H1 (cell line): ENCODE data around the gene RNF166. TPM values are rescaled to one million over a fixed set of nuclear protein-coding genes. Genes with fewer than 3 reads are reported as not detected.

Source experiments
- CTCF ChIA-PET: fragments of 300-600 bp; sonication (Branson Sonifier 250); formaldehyde crosslinking; loops from one replicate; lab custom pipeline; 2021; ENCODE audit not compliant: partially characterized antibody; lab: Charles Lee
- POLR2A ChIA-PET: fragments of 300-600 bp; sonication (Branson Sonifier 250); formaldehyde crosslinking; loops from one replicate; lab custom pipeline; 2021; ENCODE audit warnings: inconsistent platforms; ENCODE audit not compliant: partially characterized antibody; lab: Charles Lee
- DNase-seq, 2 experiments: peaks; one replicate each; pipeline versions ENCODE4 v3.0.0 to v3.0.0-alpha.2; 2010 to 2022; ENCODE audit warnings: low spot score in 2 of 2, low read depth in 1 of 2, mixed read lengths in 1 of 2
- FAIRE-seq: peaks from 2 replicates; lab custom pipeline; 2011; peaks lifted over from hg19 to GRCh38; lab: Jason Lieb, UNC
- H2AFZ ChIP-seq: 2 replicates; pipeline ENCODE4 v1.8.1; 2012; ENCODE audit warnings: low read length, inconsistent platforms
- H2AK5ac ChIP-seq: 2 replicates; pipeline ENCODE4 v1.6.1; 2013; ENCODE audit warnings: low read depth, low read length
- H2BK120ac ChIP-seq: replicated peaks from 2 replicates; pipeline ENCODE3; 2013; ENCODE audit warnings: low read depth, low read length, inconsistent platforms
- H2BK12ac ChIP-seq: 2 replicates; pipeline ENCODE4 v1.6.1; 2013; ENCODE audit warnings: low read depth, low read length
- H2BK15ac ChIP-seq: 2 replicates; pipeline ENCODE4 v1.6.1; 2013; ENCODE audit warnings: low read length
- H2BK20ac ChIP-seq: 2 replicates; pipeline ENCODE4 v1.6.1; 2013; ENCODE audit warnings: low read length
- H2BK5ac ChIP-seq: 2 replicates; pipeline ENCODE4 v1.6.1; 2013; ENCODE audit warnings: low read depth, low read length
- H3K14ac ChIP-seq: 2 replicates; pipeline ENCODE4 v1.6.1; 2013; ENCODE audit warnings: inconsistent platforms; ENCODE audit not compliant: insufficient read length
- H3K18ac ChIP-seq: 2 replicates; pipeline ENCODE4 v1.6.1; 2013; ENCODE audit warnings: low read length; ENCODE audit errors: extremely low read depth
- H3K23ac ChIP-seq: 2 replicates; pipeline ENCODE4 v1.6.1; 2013; ENCODE audit warnings: inconsistent platforms; ENCODE audit not compliant: insufficient read length
- H3K23me2 ChIP-seq: 2 replicates; pipeline ENCODE4 v1.6.1; 2013; ENCODE audit warnings: low read depth, low read length
- H3K27ac ChIP-seq: 2 replicates; pipeline ENCODE4 v1.6.1; 2011; ENCODE audit warnings: low read depth, low read length, inconsistent platforms
- H3K27me3 ChIP-seq, 4 experiments: replicated peaks in 1 of 4; 1 replicate in 1 of 4; 2 replicates in 3 of 4; pipeline versions ENCODE4 v1.6.1 to v1.8.1; 2011 to 2013; ENCODE audit warnings: low read length in 3 of 4, mild to moderate bottlenecking in 3 of 4, inconsistent platforms in 2 of 4, mixed read lengths in 2 of 4, moderate library complexity in 1 of 4; ENCODE audit not compliant: control insufficient read depth in 3 of 4, insufficient read depth in 3 of 4; ENCODE audit errors: extremely low read depth in 1 of 4
- H3K36me3 ChIP-seq, 4 experiments: 2 replicates each; pipeline versions ENCODE4 v1.6.1 to v1.8.1; 2011 to 2013; ENCODE audit warnings: mild to moderate bottlenecking in 4 of 4, low read length in 3 of 4, moderate library complexity in 2 of 4, control low read depth in 1 of 4, inconsistent platforms in 1 of 4; ENCODE audit not compliant: insufficient read depth in 4 of 4, control insufficient read depth in 2 of 4
- H3K4ac ChIP-seq: replicated peaks from 2 replicates; pipeline ENCODE3; 2013; ENCODE audit warnings: low read length, low read depth, mixed read lengths, inconsistent platforms; ENCODE audit not compliant: insufficient read length
- H3K4me1 ChIP-seq, 4 experiments: replicated peaks in 1 of 4; 1 replicate in 1 of 4; 2 replicates in 3 of 4; pipeline versions ENCODE4 v1.6.1 to v1.8.1; 2011 to 2013; ENCODE audit warnings: low read length in 3 of 4, inconsistent platforms in 2 of 4, mixed read lengths in 1 of 4; ENCODE audit not compliant: insufficient read depth in 4 of 4, control insufficient read depth in 3 of 4
- H3K4me2 ChIP-seq, 2 experiments: 2 replicates each; pipeline versions ENCODE4 v1.6.1 to v1.8.1; 2011 to 2013; ENCODE audit warnings: low read depth in 2 of 2, low read length in 2 of 2, control low read depth in 1 of 2, inconsistent platforms in 1 of 2, mild to moderate bottlenecking in 1 of 2; ENCODE audit not compliant: insufficient read depth in 1 of 2
- H3K4me3 ChIP-seq, 4 experiments: fragments of 200-600, 300-600 bp in 1 of 4; sonication (generic), shearing (Covaris generic), sonication (Bioruptor Twin) in 1 of 4; 2 replicates each; pipeline versions ENCODE4 v1.5.1 to v1.8.1; 2011 to 2016; ENCODE audit warnings: low read length in 4 of 4, low read depth in 3 of 4, control low read depth in 2 of 4, inconsistent platforms in 2 of 4, mild to moderate bottlenecking in 2 of 4, mixed read lengths in 1 of 4, moderate library complexity in 1 of 4; ENCODE audit not compliant: insufficient read depth in 2 of 4; ENCODE audit errors: extremely low read depth in 1 of 4
- H3K56ac ChIP-seq: replicated peaks from 2 replicates; pipeline ENCODE3; 2013; ENCODE audit warnings: low read depth, mild to moderate bottlenecking, mixed read lengths, low read length, inconsistent platforms; ENCODE audit not compliant: insufficient read length
- H3K79me1 ChIP-seq: 2 replicates; pipeline ENCODE4 v1.6.1; 2013; ENCODE audit warnings: low read depth, low read length, control low read depth
- H3K79me2 ChIP-seq, 2 experiments: 2 replicates each; pipeline versions ENCODE4 v1.6.1 to v1.8.1; 2012 to 2013; ENCODE audit warnings: low read length in 2 of 2, mild to moderate bottlenecking in 2 of 2, inconsistent platforms in 1 of 2; ENCODE audit not compliant: insufficient read depth in 2 of 2, control insufficient read depth in 1 of 2
- H3K9ac ChIP-seq, 4 experiments: replicated peaks in 1 of 4; 1 replicate in 1 of 4; 2 replicates in 3 of 4; pipeline versions ENCODE4 v1.6.1 to v1.8.1; 2011 to 2013; ENCODE audit warnings: low read depth in 3 of 4, low read length in 3 of 4, control low read depth in 2 of 4, mild to moderate bottlenecking in 2 of 4, moderate library complexity in 2 of 4, inconsistent platforms in 1 of 4; ENCODE audit errors: extremely low read depth in 1 of 4
- H3K9me3 ChIP-seq, 2 experiments: 2 replicates each; pipeline versions ENCODE4 v1.6.1 to v1.8.1; 2012 to 2013; ENCODE audit warnings: mild to moderate bottlenecking in 2 of 2, moderate library complexity in 2 of 2, control low read depth in 1 of 2, inconsistent platforms in 1 of 2, low read depth in 1 of 2, low read length in 1 of 2, mixed read lengths in 1 of 2; ENCODE audit not compliant: insufficient read depth in 2 of 2
- H4K20me1 ChIP-seq, 2 experiments: replicated peaks in 1 of 2; 2 replicates each; pipeline versions ENCODE3 to v1.8.1; 2011 to 2013; ENCODE audit warnings: inconsistent platforms in 2 of 2, low read length in 2 of 2, mild to moderate bottlenecking in 1 of 2; ENCODE audit not compliant: insufficient read depth in 2 of 2, control insufficient read depth in 1 of 2
- H4K5ac ChIP-seq: 2 replicates; pipeline ENCODE4 v1.6.1; 2013; ENCODE audit warnings: low read length, low read depth, mixed read lengths, inconsistent platforms; ENCODE audit not compliant: insufficient read length
- H4K8ac ChIP-seq: 2 replicates; pipeline ENCODE4 v1.8.0; 2013; ENCODE audit warnings: mild to moderate bottlenecking, moderate library complexity, low read length, inconsistent platforms; ENCODE audit not compliant: insufficient read depth; ENCODE audit errors: extremely low read depth
- H4K91ac ChIP-seq: replicated peaks from 2 replicates; pipeline ENCODE3; 2013; ENCODE audit warnings: low read length, mixed read lengths, inconsistent platforms; ENCODE audit not compliant: insufficient read length
- EGR1 ChIP-seq: IDR thresholded peaks from 2 replicates; pipeline ENCODE4 v1.6.1; 2011; ENCODE audit warnings: low read depth, low read length, borderline replicate concordance
- EP300 ChIP-seq, 2 experiments: IDR thresholded peaks; 1 replicate in 1 of 2; 2 replicates in 1 of 2; pipeline ENCODE4 v1.6.1; 2011 to 2012; ENCODE audit warnings: low read depth in 2 of 2, low read length in 2 of 2, mild to moderate bottlenecking in 2 of 2, borderline replicate concordance in 1 of 2, inconsistent platforms in 1 of 2, moderate library complexity in 1 of 2
- HDAC6 ChIP-seq: IDR thresholded peaks from one replicate; pipeline ENCODE4 v1.7.1; 2012; ENCODE audit warnings: low read depth, mild to moderate bottlenecking, inconsistent platforms, low read length, moderate library complexity
- KDM5A ChIP-seq: fragments of 200-600 bp; IDR thresholded peaks from 2 replicates; pipeline ENCODE4 v1.7.1; 2012; ENCODE audit warnings: mild to moderate bottlenecking, low read length, inconsistent platforms, mixed read lengths
- SIRT6 ChIP-seq: IDR thresholded peaks from one replicate; pipeline ENCODE4 v1.7.1; 2012; ENCODE audit warnings: low read length, inconsistent platforms
- SIX5 ChIP-seq: IDR thresholded peaks from 2 replicates; pipeline ENCODE4 v1.6.1; 2011; ENCODE audit warnings: mild to moderate bottlenecking, low read depth, low read length
- TAF1 ChIP-seq: IDR thresholded peaks from 2 replicates; pipeline ENCODE4 v1.6.1; 2011; ENCODE audit warnings: mild to moderate bottlenecking, low read depth, low read length
- WGBS, 2 experiments: shearing (Covaris generic) in 1 of 2; methylation state at CpG; one replicate each; pipeline versions ENCODE4 v1.1.6 to v1.1.7; 2013 to 2015; ENCODE audit warnings: low lambda C conversion rate in 2 of 2, mixed read lengths in 2 of 2, inconsistent platforms in 1 of 2, low coverage in 1 of 2, missing lambda C conversion rate in 1 of 2; ENCODE audit not compliant: insufficient replicate concordance in 2 of 2, insufficient coverage in 1 of 2, insufficient read length in 1 of 2; ENCODE audit errors: extremely low coverage in 1 of 2, missing lambda C conversion rate in 1 of 2; 5-methylcytosine and 5-hydroxymethylcytosine counted together
- polyA plus RNA-seq, 7 experiments: library from polyadenylated mRNA; depleted of rRNA in 3 of 7; stranded (reverse) in 5 of 7; unstranded in 2 of 7; fragments of >200 nt in 5 of 7; fragments of 200-250 nt in 2 of 7; gene quantifications; 1 replicate in 5 of 7; 2 replicates in 1 of 7; 4 replicates in 1 of 7; pipeline versions ENCODE4 v1.2.1 to v1.2.3, GENCODE V29; 2011 to 2013; ENCODE audit warnings: missing spikeins in 2 of 7, mixed read lengths in 2 of 7
- total RNA-seq: library from RNA; stranded (reverse); fragmentation: NEBNext Ultra II Directional; extraction: Animal tissue kit (Norgen Biotek cat#: 25700); gene quantifications from 2 replicates; pipeline ENCODE4 v1.2.1, GENCODE V29; 2021

Gene RNF166
- total and polyA plus RNA-seq, 2 of the 8 experiments (the other 6 are each of a cell fraction or from before 2014, with no cell fraction given), result 29.8 to 31.2 TPM

DNA sequence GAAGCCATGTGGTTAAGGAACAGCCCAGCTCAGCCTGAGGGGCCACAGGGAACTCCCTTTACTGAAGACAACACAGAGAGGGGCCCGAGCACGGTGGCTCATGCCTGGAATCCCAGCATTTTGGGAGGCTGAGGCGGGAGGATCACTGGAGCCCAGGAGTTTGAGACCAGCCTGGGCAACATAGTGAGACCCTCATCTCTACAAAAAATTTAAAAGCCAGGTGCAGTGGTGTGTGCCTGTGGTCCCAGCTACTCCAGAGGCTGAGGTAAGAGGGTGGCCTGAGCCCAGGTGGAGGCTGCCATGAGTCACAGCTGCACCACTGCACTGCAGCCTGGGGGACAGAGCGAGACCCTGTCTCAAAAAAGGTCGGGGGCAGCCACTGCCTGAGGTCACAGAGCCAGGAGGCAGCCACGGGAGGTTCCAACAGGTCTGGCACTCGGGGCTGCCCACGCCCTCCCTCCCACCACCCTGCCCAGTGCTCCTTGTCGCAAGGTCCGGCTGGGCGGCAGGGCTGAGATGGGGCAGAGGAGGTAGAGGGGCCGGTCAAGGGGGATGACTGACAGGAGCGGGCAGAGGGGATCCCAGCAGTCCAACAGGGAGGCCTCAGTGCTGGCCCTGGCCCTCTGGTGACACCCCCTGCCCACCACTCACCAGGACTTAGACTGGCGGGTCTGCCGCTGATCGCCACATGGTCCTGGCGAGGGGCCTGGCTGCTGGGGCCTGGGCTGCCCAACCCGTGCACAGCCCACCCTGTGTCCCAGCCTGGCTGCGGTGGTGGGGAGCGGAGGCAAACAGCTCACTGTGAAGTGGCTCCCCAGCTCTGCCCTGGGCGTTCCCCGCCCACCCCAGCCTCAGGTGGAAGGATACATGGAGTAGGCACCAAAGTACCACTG, 58.8 kb downstream of the RNF166 start:
- no peak overlapping the region for H3K23ac ChIP-seq
- no peak overlapping the region for H3K18ac ChIP-seq
- no peak overlapping the region for H2BK5ac ChIP-seq
- H3K14ac ChIP-seq, result no peak overlapping the region
- ChIA-PET POLR2A (interaction anchor here (0.7 to 4.9 kb wide), 4 partner anchors 8 to 37 kb away, joined by 3 to 35 read pairs (median 6); partner anchors contain the start of genes IL17C and MVD), CTCF (interaction anchor here (0.7 kb wide), 1 partner anchor 25 kb away, joined by 3 read pairs; no protein-coding TSS in a partner anchor)
- H3K79me2 ChIP-seq, result no peaks in the 10 kb centered on the region; a peak in 1 of 4 replicates
- no peak overlapping the region for H4K5ac ChIP-seq
- H2BK120ac ChIP-seq, result no peak overlapping the region
- peak overlapping the region; percentile 77 for H4K8ac ChIP-seq
- no peak overlapping the region for H3K56ac ChIP-seq
- H2BK15ac ChIP-seq, result no peak overlapping the region
- no peak for DNase-seq
- H3K36me3 ChIP-seq, result peaks cover 0 to 5% (median 2%) of the 10 kb centered on the region in 4 experiments; a peak in 2 of 8 replicates
- no peak for TF ChIP-seq SIRT6
- TF ChIP-seq SIX5, result no peak
- no peak for TF ChIP-seq KDM5A
- no peak for TF ChIP-seq TAF1
- TF ChIP-seq EGR1, result no peak
- no peak for TF ChIP-seq HDAC6
- no peak for TF ChIP-seq EP300 (IDR thresholded peaks at IDR 0.05; ENCODE audit: borderline replicate concordance in 1 of 2, low read depth in 2 of 2, low read length in 2 of 2)
- peaks cover 2 to 13% of the 10 kb centered on the region in 2 experiments for H4K20me1 ChIP-seq
- H3K4me1 ChIP-seq, result peaks cover 0 to 11% (median 7%) of the 10 kb centered on the region in 4 experiments; a peak in 5 of 7 replicates
- no peak overlapping the region; the same call in 1 of the 2 replicates for H3K27ac ChIP-seq
- no peak overlapping the region for H2AFZ ChIP-seq
- no peak overlapping the region for H3K4me3 ChIP-seq
- H2BK12ac ChIP-seq, result no peak overlapping the region
- no peak overlapping the region for H3K4me2 ChIP-seq
- no peak overlapping the region for H3K4ac ChIP-seq
- H4K91ac ChIP-seq, result no peak overlapping the region
- no peak for FAIRE-seq
- 92% methylated on average over 20 of the region's 22 CpGs; no CpG with 5 or more reads in 1 of the 2 experiments for WGBS, 2 experiments
- no peak overlapping the region for H2AK5ac ChIP-seq
- peaks cover 8% of the 10 kb centered on the region for H3K79me1 ChIP-seq
- H3K9me3 ChIP-seq, result no peaks in the 10 kb centered on the region
- peaks cover 10% of the 10 kb centered on the region; the same call in 1 of the 2 replicates for H3K23me2 ChIP-seq
- H3K27me3 ChIP-seq, result no peaks in the 10 kb centered on the region
- no peak overlapping the region for H2BK20ac ChIP-seq
- H3K9ac ChIP-seq, result no peak overlapping the region
